Esophagus muscularis mucosa (tissue), 4 donors: Measurements from ENCODE around the gene CHFR. TPM values are rescaled to one million over a fixed set of nuclear protein-coding genes. Genes with fewer than 3 reads are reported as not detected.

Experiments
- DNase-seq: peaks from one replicate; pipeline ENCODE4 v3.0.0-alpha.2; 2017; ENCODE audit errors: extremely low spot score
- H3K27ac ChIP-seq, 4 donors: fragments of 200-600 bp; sonication (generic); replicated peaks in 1 of 4; 1 replicate in 3 of 4; 2 replicates in 1 of 4; pipeline ENCODE4 v1.5.1; 2016 to 2019; ENCODE audit warnings: mild to moderate bottlenecking in 1 of 4
- H3K27me3 ChIP-seq, 4 donors: fragments of 200-600 bp; sonication (generic); one replicate each; pipeline versions ENCODE4 v1.5.1 to v1.6.0; 2016 to 2019
- H3K36me3 ChIP-seq, 4 donors: fragments of 200-600 bp; sonication (generic); one replicate each; pipeline ENCODE4 v1.5.1; 2016 to 2019
- H3K4me1 ChIP-seq, 4 donors: fragments of 200-600 bp; sonication (generic); one replicate each; pipeline ENCODE4 v1.5.1; 2016 to 2019
- H3K4me3 ChIP-seq, 4 donors: fragments of 200-600 bp; sonication (generic); 1 replicate in 2 of 4; 2 replicates in 2 of 4; pipeline ENCODE4 v1.5.1; 2016 to 2019; ENCODE audit warnings: mild to moderate bottlenecking in 4 of 4, moderate library complexity in 1 of 4
- H3K9me3 ChIP-seq, 4 donors: fragments of 200-600 bp; sonication (generic); 1 replicate in 3 of 4; 2 replicates in 1 of 4; pipeline ENCODE4 v1.5.1; 2016 to 2019
- CTCF ChIP-seq, 3 experiments: fragments of 200-600 bp in 2 of 3; fragments of 450-650 bp in 1 of 3; sonication (generic) in 2 of 3; IDR thresholded peaks; one replicate each; pipeline ENCODE4 v1.5.1; 2017 to 2019; ENCODE audit warnings: antibody characterized with exemption in 3 of 3, mild to moderate bottlenecking in 2 of 3, moderate library complexity in 1 of 3
- EP300 ChIP-seq: sonication (generic); formaldehyde crosslinking; IDR thresholded peaks from one replicate; pipeline ENCODE4 v1.6.1; 2017; ENCODE audit warnings: antibody characterized with exemption
- POLR2A ChIP-seq: fragments of 450-650 bp; IDR thresholded peaks from one replicate; pipeline ENCODE4 v1.6.1; 2017; ENCODE audit warnings: antibody characterized with exemption, moderate library complexity, mild to moderate bottlenecking, low read depth
- POLR2AphosphoS5 ChIP-seq, 2 donors: sonication (generic); formaldehyde crosslinking; IDR thresholded peaks; one replicate each; pipeline ENCODE4 v1.6.1; 2017; ENCODE audit warnings: antibody characterized with exemption in 2 of 2
- WGBS: methylation state at CpG from one replicate; pipeline ENCODE4 v1.1.5; 2018; 5-methylcytosine and 5-hydroxymethylcytosine counted together
- intact Hi-C: fragments of 100-400 bp; cut with DNase I; formaldehyde crosslinking; loops from one replicate; pipeline ENCODE4 v1.15.1; 2023
- total RNA-seq, 4 donors: library from RNA; depleted of rRNA; stranded (reverse); fragments of >200 nt; gene quantifications; one replicate each; pipeline versions ENCODE4 v1.1.0 to v1.2.1, GENCODE V29; 2016

CHFR gene
- total RNA-seq, 4 donors from 2014 or later: 35.7 to 41.7 (median 40.0) TPM

- H3K4me1 ChIP-seq: peaks cover 0 to 21% (median 15%) of the 10 kb centered on the region in 4 donors
- 91% methylated on average over 35 of the region's 42 CpGs for WGBS
- intact Hi-C loops: no loop called here
- peaks cover 2 to 38% (median 37%) of the 10 kb centered on the region in 4 donors for H3K36me3 ChIP-seq
- H3K4me3 ChIP-seq: no peak overlapping the region
- no peaks in the 10 kb centered on the region for H3K27me3 ChIP-seq
- DNase-seq: no peak
- no peak for TF ChIP-seq EP300
- H3K9me3 ChIP-seq: no peaks in the 10 kb centered on the region
- H3K27ac ChIP-seq: no peak overlapping the region
These were observed 52.1 kb downstream of the CHFR start for GRCh38 chr12:132835076-132836025.

- peaks cover 0 to 32% (median 29%) of the 10 kb centered on the region in 4 donors for H3K36me3 ChIP-seq
- TF ChIP-seq CTCF (IDR thresholded peaks at IDR 0.05): no peak
- WGBS: 79% methylated on average over 5 of the region's 5 CpGs
- no peak overlapping the region for H3K27ac ChIP-seq
- H3K9me3 ChIP-seq: no peaks in the 10 kb centered on the region
- no peaks in the 10 kb centered on the region for H3K27me3 ChIP-seq
- no peak overlapping the region for H3K4me3 ChIP-seq
- intact Hi-C loops: no loop called here
- H3K4me1 ChIP-seq: peaks cover 2 to 24% (median 18%) of the 10 kb centered on the region in 4 donors
- no peak for DNase-seq
These were observed 53.2 kb downstream of the CHFR start for GRCh38 chr12:132834181-132834711.

- Histone ChIP-seq H3K36me3 (peaks cover 0 to 27% (median 22%) of the 10 kb centered on the region in 4 donors), H3K4me3 (no peak overlapping the region), H3K27ac (no peak overlapping the region), H3K9me3 (no peaks in the 10 kb centered on the region), H3K27me3 (no peaks in the 10 kb centered on the region), H3K4me1 (peaks cover 4 to 22% (median 16%) of the 10 kb centered on the region in 4 donors)
- 96% methylated on average over 8 of the region's 8 CpGs for WGBS
- TF ChIP-seq EP300: no peak
- TF ChIP-seq CTCF (IDR thresholded peaks at IDR 0.05): no peak
- no peak for TF ChIP-seq POLR2A
- no peak for TF ChIP-seq POLR2AphosphoS5 (IDR thresholded peaks at IDR 0.05)
- no peak for DNase-seq
- intact Hi-C loops: no loop called here
These were observed 54.1 kb downstream of the CHFR start for GRCh38 chr12:132833341-132833740.

GRCh38 chr12:132831771-132832170 lies 55.6 kb downstream of the CHFR start:
- Histone ChIP-seq H3K36me3 (peaks cover 0 to 26% (median 18%) of the 10 kb centered on the region in 4 donors), H3K27me3 (no peaks in the 10 kb centered on the region)
- 93% methylated on average over 11 of the region's 11 CpGs for WGBS

More at GRCh38 chr12:132831771-132832170, 55.6 kb downstream of the CHFR start:
- TF ChIP-seq EP300: no peak
- TF ChIP-seq CTCF (IDR thresholded peaks at IDR 0.05): no peak
- TF ChIP-seq POLR2AphosphoS5 (IDR thresholded peaks at IDR 0.05): no peak
- no peak for TF ChIP-seq POLR2A
- Histone ChIP-seq H3K9me3 (no peaks in the 10 kb centered on the region), H3K27ac (no peak overlapping the region), H3K4me3 (no peak overlapping the region), H3K4me1 (peaks cover 13 to 21% (median 19%) of the 10 kb centered on the region in 4 donors)
- DNase-seq: no peak
- intact Hi-C loops: no loop called here
